AG10803 (cell line): ENCODE measurements around the gene IMP3.
A peak's percentile ranks its signal among the peaks of the same experiment; 100 is the strongest.
"Not testable (repeated sequence)": the region's sequence is repeated elsewhere in the genome, so short reads cannot be mapped to it uniquely, and the experiment has no call there.

Source experiments
- DNase-seq: peaks from one replicate; pipeline ENCODE4 v3.0.0; 2010; ENCODE audit warnings: low read depth
- H3K4me3 ChIP-seq: 2 replicates; pipeline ENCODE4 v1.5.1; 2011; ENCODE audit warnings: mild to moderate bottlenecking, low read length, control low read depth
- TF ChIP-seq, protein P1 (sequence below): conservative IDR thresholded peaks from 2 replicates; pipeline ENCODE4 v1.5.1; 2011; ENCODE audit warnings: mild to moderate bottlenecking, low read length, control low read depth, inconsistent platforms

IMP3 gene, protein sequence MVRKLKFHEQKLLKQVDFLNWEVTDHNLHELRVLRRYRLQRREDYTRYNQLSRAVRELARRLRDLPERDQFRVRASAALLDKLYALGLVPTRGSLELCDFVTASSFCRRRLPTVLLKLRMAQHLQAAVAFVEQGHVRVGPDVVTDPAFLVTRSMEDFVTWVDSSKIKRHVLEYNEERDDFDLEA

DNA sequence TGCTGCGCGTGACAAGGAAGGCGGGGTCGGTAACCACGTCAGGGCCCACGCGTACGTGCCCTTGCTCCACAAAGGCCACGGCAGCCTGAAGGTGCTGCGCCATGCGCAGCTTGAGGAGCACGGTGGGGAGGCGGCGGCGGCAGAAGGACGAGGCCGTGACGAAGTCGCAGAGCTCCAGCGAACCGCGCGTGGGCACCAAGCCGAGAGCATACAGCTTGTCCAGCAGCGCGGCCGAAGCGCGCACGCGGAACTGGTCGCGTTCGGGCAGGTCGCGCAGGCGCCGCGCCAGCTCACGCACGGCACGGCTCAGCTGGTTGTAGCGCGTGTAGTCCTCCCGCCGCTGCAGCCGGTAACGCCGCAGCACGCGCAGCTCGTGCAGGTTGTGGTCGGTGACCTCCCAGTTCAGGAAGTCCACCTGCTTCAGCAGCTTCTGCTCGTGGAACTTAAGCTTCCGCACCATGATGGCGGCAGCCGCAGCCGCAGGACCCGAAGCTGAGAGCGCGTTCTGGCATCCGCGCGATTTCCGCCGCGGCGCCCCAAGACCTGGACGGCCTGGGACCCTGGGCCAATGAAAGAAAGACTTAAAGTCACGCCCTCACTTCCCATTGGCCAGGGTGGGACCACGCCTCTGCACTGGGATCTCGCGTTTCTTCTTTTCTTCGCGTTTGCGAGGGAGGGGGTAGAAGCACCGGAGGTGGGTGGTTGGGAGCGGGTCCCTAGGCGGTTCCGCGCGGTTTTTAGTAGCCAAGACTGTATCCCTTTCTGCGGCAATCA is at the start of gene IMP3:
Gene IMP3, minus strand, starts transcription at position 516 of the 774 bp plus-strand sequence. Its CDS starts 56 bp downstream, at position 460.
- DNase-seq: peak; percentile 95
- peak within 1 kb of the TSS; percentile 94 for H3K4me3 ChIP-seq
- TF ChIP-seq, protein P1, sequence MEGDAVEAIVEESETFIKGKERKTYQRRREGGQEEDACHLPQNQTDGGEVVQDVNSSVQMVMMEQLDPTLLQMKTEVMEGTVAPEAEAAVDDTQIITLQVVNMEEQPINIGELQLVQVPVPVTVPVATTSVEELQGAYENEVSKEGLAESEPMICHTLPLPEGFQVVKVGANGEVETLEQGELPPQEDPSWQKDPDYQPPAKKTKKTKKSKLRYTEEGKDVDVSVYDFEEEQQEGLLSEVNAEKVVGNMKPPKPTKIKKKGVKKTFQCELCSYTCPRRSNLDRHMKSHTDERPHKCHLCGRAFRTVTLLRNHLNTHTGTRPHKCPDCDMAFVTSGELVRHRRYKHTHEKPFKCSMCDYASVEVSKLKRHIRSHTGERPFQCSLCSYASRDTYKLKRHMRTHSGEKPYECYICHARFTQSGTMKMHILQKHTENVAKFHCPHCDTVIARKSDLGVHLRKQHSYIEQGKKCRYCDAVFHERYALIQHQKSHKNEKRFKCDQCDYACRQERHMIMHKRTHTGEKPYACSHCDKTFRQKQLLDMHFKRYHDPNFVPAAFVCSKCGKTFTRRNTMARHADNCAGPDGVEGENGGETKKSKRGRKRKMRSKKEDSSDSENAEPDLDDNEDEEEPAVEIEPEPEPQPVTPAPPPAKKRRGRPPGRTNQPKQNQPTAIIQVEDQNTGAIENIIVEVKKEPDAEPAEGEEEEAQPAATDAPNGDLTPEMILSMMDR: no peak

DNA sequence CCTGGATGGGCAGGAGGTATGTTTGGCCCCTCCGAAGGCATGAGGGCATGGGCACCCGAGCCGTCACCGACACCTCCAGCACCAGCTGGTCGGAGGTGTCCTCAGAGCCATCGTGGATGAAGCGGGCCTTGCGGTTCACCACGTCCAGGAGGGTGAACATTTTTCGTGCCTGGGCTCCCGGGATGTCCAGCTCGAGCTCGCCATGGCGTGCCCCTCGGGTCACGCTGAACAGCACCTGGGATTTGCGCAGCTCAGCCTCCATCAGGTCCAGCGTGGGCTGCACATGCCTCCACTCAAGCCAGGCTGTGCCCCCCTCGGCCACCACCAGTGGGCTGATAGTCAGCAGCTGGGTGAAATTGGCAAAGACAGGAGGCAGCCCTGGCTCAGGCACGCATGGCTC is 49.4 kb upstream of the IMP3 start:
- not testable (repeated sequence) for DNase-seq, H3K4me3 ChIP-seq

DNA sequence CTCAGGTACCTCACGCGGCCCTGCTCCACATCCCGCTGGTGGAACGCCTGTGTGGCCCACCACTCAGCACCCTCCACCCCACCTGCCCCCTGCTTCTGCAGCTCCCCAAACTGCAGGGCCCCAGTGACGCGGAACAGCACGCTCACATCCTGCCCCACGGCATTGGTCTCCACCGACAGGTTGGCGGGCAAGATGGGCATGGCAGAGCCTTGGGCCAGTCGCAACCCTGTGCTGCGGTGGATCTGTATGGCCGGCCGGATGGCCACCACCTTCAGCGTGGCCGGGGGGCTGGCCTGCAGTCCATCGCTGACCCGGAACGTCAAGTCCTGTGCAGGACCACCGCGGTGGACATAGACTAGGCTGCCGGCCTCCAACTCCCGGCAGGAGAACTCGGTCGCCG is 48.8 kb upstream of the IMP3 start:
- H3K4me3 ChIP-seq: no peak overlapping the region
- TF ChIP-seq, protein P1: no peak
- no peak for DNase-seq

DNA sequence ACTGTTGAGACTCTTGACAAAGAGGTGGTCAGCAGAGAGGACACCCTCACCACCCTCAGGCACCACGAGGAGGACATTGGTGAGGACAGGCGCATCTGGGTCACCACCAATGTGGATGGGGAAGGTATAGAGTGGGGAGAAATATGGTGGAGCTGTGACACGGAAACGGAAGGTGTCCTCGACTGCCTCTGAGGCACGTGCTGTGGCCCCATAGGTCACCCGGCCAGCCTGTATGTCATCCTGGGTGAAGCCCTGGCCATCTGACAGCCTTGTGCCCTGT is 48.2 kb upstream of the IMP3 start:
- no peak overlapping the region for H3K4me3 ChIP-seq
- TF ChIP-seq, protein P1: no peak
- DNase-seq: no peak

DNA sequence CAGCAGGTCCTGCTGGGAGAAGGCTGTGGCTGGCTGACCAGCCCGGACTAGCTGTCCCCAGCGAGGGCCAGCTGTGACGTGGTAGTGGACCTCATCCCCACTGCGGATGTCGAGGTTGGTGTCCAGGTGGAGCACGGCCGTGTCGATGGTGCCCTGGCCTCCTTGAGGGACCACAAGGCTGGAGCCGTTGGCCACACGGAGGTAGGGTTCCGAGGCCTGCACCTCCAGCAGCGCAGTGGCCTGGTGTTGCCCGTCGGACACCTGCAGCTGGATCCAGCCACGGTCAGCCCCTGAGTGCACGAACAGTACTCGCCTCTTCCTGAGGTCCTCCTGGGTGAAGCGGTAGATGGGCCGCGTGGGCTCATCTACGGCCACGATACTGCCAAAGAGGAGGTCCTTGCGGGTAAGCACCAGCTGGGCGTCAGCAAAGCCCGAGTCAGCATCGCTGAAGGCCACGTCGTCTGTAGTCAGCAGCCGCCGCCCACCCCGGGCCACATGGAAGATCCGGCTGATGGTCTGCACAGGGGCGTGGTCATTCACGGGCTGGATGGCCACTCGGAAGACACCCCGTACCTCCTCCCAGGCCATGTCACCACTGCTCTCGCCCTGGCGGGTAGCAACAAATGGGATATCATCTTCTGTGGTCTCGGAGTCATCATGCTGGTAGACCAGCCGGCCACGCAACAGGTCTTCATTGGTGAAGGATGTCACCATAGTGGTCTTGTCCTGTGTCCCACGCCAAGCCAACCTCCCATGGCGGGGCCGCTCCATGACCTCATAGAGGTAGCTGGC is 47.7 kb upstream of the IMP3 start:
- H3K4me3 ChIP-seq: no peak overlapping the region
- TF ChIP-seq, protein P1: no peak
- no peak for DNase-seq

DNA sequence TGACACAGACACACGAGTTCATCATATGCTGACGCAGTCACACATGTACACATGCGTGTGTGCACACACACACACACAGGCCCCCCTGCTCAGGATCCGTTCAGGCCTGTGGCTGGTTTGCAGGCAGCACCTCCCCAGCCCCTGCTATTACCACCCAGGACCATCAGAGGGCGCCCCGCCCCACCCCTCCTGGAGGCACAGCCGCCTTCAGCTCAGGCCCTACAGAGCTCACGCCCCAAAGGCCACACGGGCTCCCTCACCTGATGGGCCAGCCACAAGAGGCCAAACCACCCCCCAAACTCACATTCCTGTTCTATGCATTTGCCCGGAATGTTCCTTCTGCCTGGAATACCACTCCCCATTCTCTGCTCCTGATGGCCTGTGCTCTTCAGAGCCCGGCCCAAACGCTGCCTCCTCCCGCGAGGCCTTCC is 46.2 kb upstream of the IMP3 start:
- TF ChIP-seq, protein P1: peak; percentile 59
- peak; percentile 44 for DNase-seq
- not testable (repeated sequence) for H3K4me3 ChIP-seq

DNA sequence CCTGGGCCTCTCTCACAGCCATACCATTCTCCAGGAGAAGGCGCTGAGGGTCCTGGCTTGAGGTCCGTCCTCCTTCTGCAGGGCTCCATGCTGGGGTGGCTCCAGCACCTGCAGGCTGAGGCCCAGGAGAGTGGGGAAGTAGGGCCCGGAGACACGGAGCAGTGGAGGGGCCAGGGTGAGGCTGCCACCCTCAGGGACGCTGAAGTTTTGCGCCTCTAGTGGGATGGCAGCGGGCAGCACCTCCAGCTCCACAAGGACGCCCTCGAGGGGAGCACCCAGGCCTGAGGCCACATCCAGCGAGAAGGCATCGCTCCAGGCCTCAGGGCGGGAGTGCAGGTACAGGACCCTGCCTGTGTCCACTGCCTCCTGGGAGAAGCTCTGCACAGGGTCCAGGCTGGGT is 45.2 kb upstream of the IMP3 start:
- TF ChIP-seq, protein P1: no peak
- H3K4me3 ChIP-seq: no peak overlapping the region
- DNase-seq: no peak
